Mesendoderm (in vitro differentiated cells): Measurements from ENCODE around the gene CLCN4.

Experiments used
- DNase-seq: peaks from one replicate; pipeline ENCODE4 v3.0.0; 2013
- H2AK5ac ChIP-seq: 2 replicates; pipeline ENCODE4 v1.6.1; 2013; ENCODE audit warnings: low read length, inconsistent platforms
- H2BK120ac ChIP-seq: 2 replicates; pipeline ENCODE4 v1.6.1; 2013; ENCODE audit warnings: low read depth, mild to moderate bottlenecking, low read length, moderate library complexity, mixed read lengths
- H2BK15ac ChIP-seq: replicated peaks from 2 replicates; pipeline ENCODE4 v1.6.1; 2013; ENCODE audit warnings: low read depth, mild to moderate bottlenecking, moderate library complexity
- H2BK5ac ChIP-seq: 2 replicates; pipeline ENCODE4 v1.6.1; 2013; ENCODE audit warnings: low read length, inconsistent platforms
- H3K18ac ChIP-seq: 2 replicates; pipeline ENCODE4 v1.6.1; 2013; ENCODE audit warnings: mild to moderate bottlenecking, low read length, mixed read lengths
- H3K23ac ChIP-seq: one replicate; pipeline ENCODE4 v1.6.1; 2013; ENCODE audit warnings: low read length
- H3K27ac ChIP-seq: 2 replicates; pipeline ENCODE4 v1.5.1; 2013; ENCODE audit warnings: low read depth, mild to moderate bottlenecking, inconsistent platforms, low read length, moderate library complexity
- H3K27me3 ChIP-seq: 2 replicates; pipeline ENCODE4 v1.6.1; 2013; ENCODE audit warnings: low read length, control low read depth, mild to moderate bottlenecking, inconsistent platforms; ENCODE audit not compliant: insufficient read depth, poor library complexity
- H3K36me3 ChIP-seq: 2 replicates; pipeline ENCODE4 v1.6.1; 2013; ENCODE audit warnings: low read length, inconsistent platforms; ENCODE audit not compliant: control insufficient read depth, insufficient read depth
- H3K4ac ChIP-seq: one replicate; pipeline ENCODE4 v1.6.1; 2013; ENCODE audit warnings: low read depth, mild to moderate bottlenecking, low read length, moderate library complexity
- H3K4me1 ChIP-seq: 2 replicates; pipeline ENCODE4 v1.6.1; 2013; ENCODE audit warnings: low read depth, low read length, inconsistent platforms; ENCODE audit not compliant: control insufficient read depth
- H3K4me2 ChIP-seq: 2 replicates; pipeline ENCODE4 v1.6.1; 2013; ENCODE audit warnings: low read length
- H3K4me3 ChIP-seq: 2 replicates; pipeline ENCODE4 v1.5.1; 2013; ENCODE audit warnings: mild to moderate bottlenecking, low read length
- H3K56ac ChIP-seq: one replicate; pipeline ENCODE4 v1.6.1; 2013; ENCODE audit warnings: low read length
- H3K79me1 ChIP-seq: 2 replicates; pipeline ENCODE4 v1.6.1; 2013; ENCODE audit warnings: low read length, inconsistent platforms
- H3K79me2 ChIP-seq: 2 replicates; pipeline ENCODE4 v1.6.1; 2013; ENCODE audit warnings: mild to moderate bottlenecking, low read length; ENCODE audit not compliant: control insufficient read depth, insufficient read depth
- H3K9ac ChIP-seq: 2 replicates; pipeline ENCODE4 v1.6.1; 2013; ENCODE audit warnings: low read length, inconsistent platforms
- H4K5ac ChIP-seq: one replicate; pipeline ENCODE4 v1.6.1; 2013; ENCODE audit warnings: low read length
- H4K8ac ChIP-seq: one replicate; pipeline ENCODE4 v1.6.1; 2013; ENCODE audit warnings: low read depth, mild to moderate bottlenecking, control low read depth, low read length, moderate library complexity
- WGBS: extraction: QIAGEN DNeasy Blood & Tissue Kit; methylation state at CpG from one replicate; pipeline ENCODE4 v1.1.7; 2013; ENCODE audit warnings: low lambda C conversion rate, missing lambda C conversion rate; ENCODE audit not compliant: insufficient coverage; ENCODE audit errors: extremely low coverage; 5-methylcytosine and 5-hydroxymethylcytosine counted together

The CLCN4 gene

GRCh38 chrX:10189317-10190268 is 32.8 kb downstream of the CLCN4 start:
- no peaks in the 10 kb centered on the region for H3K4me1 ChIP-seq
- no peak overlapping the region for H3K4me3 ChIP-seq
- DNase-seq: peak; percentile 70
- no peaks in the 10 kb centered on the region for H3K27me3 ChIP-seq
- no peak overlapping the region for H3K9ac ChIP-seq
- no peak overlapping the region for H2BK120ac ChIP-seq
- no peak overlapping the region for H2BK5ac ChIP-seq
- WGBS: no CpG with 5 or more reads among the region's 16 CpGs
- H4K5ac ChIP-seq: no peak overlapping the region
- H3K27ac ChIP-seq: no peak overlapping the region
- H3K56ac ChIP-seq: no peak overlapping the region
- H3K4me2 ChIP-seq: no peak overlapping the region
- no peak overlapping the region for H3K4ac ChIP-seq
- H2BK15ac ChIP-seq: no peak overlapping the region
- no peak overlapping the region for H4K8ac ChIP-seq
- no peak overlapping the region for H2AK5ac ChIP-seq
- H3K36me3 ChIP-seq: no peaks in the 10 kb centered on the region
- no peak overlapping the region for H3K23ac ChIP-seq
- H3K79me2 ChIP-seq: no peaks in the 10 kb centered on the region
- no peak overlapping the region for H3K18ac ChIP-seq
- no peaks in the 10 kb centered on the region for H3K79me1 ChIP-seq

GRCh38 chrX:10190367-10190766 is 33.6 kb downstream of the CLCN4 start:
- Histone ChIP-seq H3K79me2 (no peaks in the 10 kb centered on the region), H3K4me3 (no peak overlapping the region), H3K36me3 (no peaks in the 10 kb centered on the region), H2BK5ac (no peak overlapping the region), H3K79me1 (no peaks in the 10 kb centered on the region), H3K23ac (no peak overlapping the region), H3K27ac (no peak overlapping the region), H2BK15ac (no peak overlapping the region), H2AK5ac (no peak overlapping the region), H2BK120ac (no peak overlapping the region), H3K4ac (no peak overlapping the region), H4K8ac (no peak overlapping the region), H3K56ac (no peak overlapping the region), H3K4me2 (no peak overlapping the region), H3K4me1 (no peaks in the 10 kb centered on the region), H3K18ac (no peak overlapping the region), H4K5ac (no peak overlapping the region), H3K9ac (no peak overlapping the region), H3K27me3 (no peaks in the 10 kb centered on the region)
- no CpG with 5 or more reads among the region's 3 CpGs for WGBS
- peak; percentile 46 for DNase-seq

- Histone ChIP-seq H3K36me3 (no peaks in the 10 kb centered on the region), H3K56ac (no peak overlapping the region), H4K5ac (no peak overlapping the region), H3K79me1 (no peaks in the 10 kb centered on the region), H2AK5ac (no peak overlapping the region), H3K18ac (no peak overlapping the region), H3K27ac (no peak overlapping the region), H3K4me1 (no peaks in the 10 kb centered on the region), H2BK5ac (no peak overlapping the region), H4K8ac (no peak overlapping the region), H3K79me2 (no peaks in the 10 kb centered on the region), H2BK120ac (no peak overlapping the region), H3K27me3 (no peaks in the 10 kb centered on the region), H3K23ac (no peak overlapping the region), H3K4ac (no peak overlapping the region), H3K4me3 (no peak overlapping the region), H3K4me2 (no peak overlapping the region), H2BK15ac (no peak overlapping the region), H3K9ac (no peak overlapping the region)
- DNase-seq: no peak
Measured at GRCh38 chrX:10193587-10193986, 36.8 kb downstream of the CLCN4 start.

- Histone ChIP-seq H3K79me1 (no peaks in the 10 kb centered on the region), H3K18ac (no peak overlapping the region), H3K4ac (no peak overlapping the region), H2BK120ac (no peak overlapping the region), H3K56ac (no peak overlapping the region), H2BK15ac (no peak overlapping the region), H3K23ac (no peak overlapping the region), H3K9ac (no peak overlapping the region), H2BK5ac (no peak overlapping the region), H3K4me2 (no peak overlapping the region), H3K4me3 (no peak overlapping the region), H3K4me1 (no peaks in the 10 kb centered on the region), H4K8ac (no peak overlapping the region), H2AK5ac (no peak overlapping the region), H3K27ac (no peak overlapping the region), H3K36me3 (no peaks in the 10 kb centered on the region), H4K5ac (no peak overlapping the region), H3K27me3 (no peaks in the 10 kb centered on the region), H3K79me2 (no peaks in the 10 kb centered on the region)
- no CpG with 5 or more reads among the region's 4 CpGs for WGBS
- DNase-seq: no peak
Measured at GRCh38 chrX:10195425-10195824, 38.6 kb downstream of the CLCN4 start.

GRCh38 chrX:10195947-10196346 is 39.2 kb downstream of the CLCN4 start:
- no peak for DNase-seq
- H3K4me3 ChIP-seq: no peak overlapping the region
- no peak overlapping the region for H3K9ac ChIP-seq
- H2AK5ac ChIP-seq: no peak overlapping the region
- no peak overlapping the region for H3K4me2 ChIP-seq
- H3K4me1 ChIP-seq: no peaks in the 10 kb centered on the region
- H4K8ac ChIP-seq: no peak overlapping the region
- no peak overlapping the region for H2BK5ac ChIP-seq
- no peak overlapping the region for H3K56ac ChIP-seq
- H4K5ac ChIP-seq: no peak overlapping the region
- H2BK120ac ChIP-seq: no peak overlapping the region
- no peak overlapping the region for H3K23ac ChIP-seq
- H3K36me3 ChIP-seq: no peaks in the 10 kb centered on the region
- H2BK15ac ChIP-seq: no peak overlapping the region
- no peak overlapping the region for H3K4ac ChIP-seq
- H3K79me2 ChIP-seq: no peaks in the 10 kb centered on the region
- H3K27ac ChIP-seq: no peak overlapping the region
- H3K79me1 ChIP-seq: no peaks in the 10 kb centered on the region
- no peak overlapping the region for H3K18ac ChIP-seq
- H3K27me3 ChIP-seq: no peaks in the 10 kb centered on the region
